ENCODE data around the gene GRSF1. TPM values are rescaled to one million over a fixed set of nuclear protein-coding genes. Genes with fewer than 3 reads are reported as not detected.

GRSF1 gene
- polyA plus RNA-seq, 1 experiment, result 120 TPM

- H3K27ac ChIP-seq (ENCODE audit: low read depth, low read length), result no peak overlapping the region
- CTCF ChIA-PET, result interaction anchor here (1.6 kb wide), 1 partner anchor 136 kb away, joined by 5 read pairs; no protein-coding TSS in a partner anchor
- no peaks in the 10 kb centered on the region for H3K9me3 ChIP-seq (ENCODE audit: control insufficient read depth, insufficient read depth, low read length)
- TF ChIP-seq CTCF (IDR thresholded peaks at IDR 0.05; ENCODE audit: low read depth, low read length), result no peak
- POLR2A ChIA-PET, result interaction anchor here (0.7 kb wide), 1 partner anchor 101 kb away, joined by 4 read pairs; no protein-coding TSS in a partner anchor
- no peak for DNase-seq (ENCODE audit: low read depth, low spot score)
- no peaks in the 10 kb centered on the region for H3K27me3 ChIP-seq (ENCODE audit: control insufficient read depth, insufficient read depth, low read length)
- no peak overlapping the region for H3K4me3 ChIP-seq (ENCODE audit: low read depth, low read length)
These were observed 34.8 kb upstream of the GRSF1 start for GRCh38 chr4:70874268-70875156.

GRCh38 chr4:70873216-70873615 lies 33.5 kb upstream of the GRSF1 start:
- CTCF ChIA-PET, result no interaction called here
- no peaks in the 10 kb centered on the region for H3K27me3 ChIP-seq (ENCODE audit: control insufficient read depth, insufficient read depth, low read length)
- no peak for DNase-seq (ENCODE audit: low read depth, low spot score)
- POLR2A ChIA-PET, result no interaction called here
- no peak for TF ChIP-seq CTCF (IDR thresholded peaks at IDR 0.05; ENCODE audit: low read depth, low read length)
- no peak overlapping the region for H3K27ac ChIP-seq (ENCODE audit: low read depth, low read length)
- no peaks in the 10 kb centered on the region for H3K9me3 ChIP-seq (ENCODE audit: control insufficient read depth, insufficient read depth, low read length)
- H3K4me3 ChIP-seq (ENCODE audit: low read depth, low read length), result no peak overlapping the region

GRCh38 chr4:70868778-70869177 lies 29.1 kb upstream of the GRSF1 start:
- Histone ChIP-seq H3K4me3 (ENCODE audit: low read depth, low read length) (no peak overlapping the region), H3K9me3 (ENCODE audit: control insufficient read depth, insufficient read depth, low read length) (no peaks in the 10 kb centered on the region), H3K27me3 (ENCODE audit: control insufficient read depth, insufficient read depth, low read length) (no peaks in the 10 kb centered on the region), H3K27ac (ENCODE audit: low read depth, low read length) (no peak overlapping the region)
- CTCF ChIA-PET, result no interaction called here
- DNase-seq (ENCODE audit: low read depth, low spot score), result no peak
- POLR2A ChIA-PET, result no interaction called here
- no peak for TF ChIP-seq CTCF (IDR thresholded peaks at IDR 0.05; ENCODE audit: low read depth, low read length)

GRCh38 chr4:70863099-70863790 lies 23.6 kb upstream of the GRSF1 start:
- H3K4me3 ChIP-seq (ENCODE audit: low read depth, low read length), result no peak overlapping the region
- H3K27me3 ChIP-seq (ENCODE audit: control insufficient read depth, insufficient read depth, low read length), result no peaks in the 10 kb centered on the region
- TF ChIP-seq CTCF (IDR thresholded peaks at IDR 0.05; ENCODE audit: low read depth, low read length), result no peak
- DNase-seq (ENCODE audit: low read depth, low spot score), result no peak
- H3K27ac ChIP-seq (ENCODE audit: low read depth, low read length), result no peak overlapping the region
- CTCF ChIA-PET, result interaction anchor here (0.6 kb wide), 1 partner anchor 147 kb away, joined by 3 read pairs; no protein-coding TSS in a partner anchor
- POLR2A ChIA-PET, result no interaction called here
- no peaks in the 10 kb centered on the region for H3K9me3 ChIP-seq (ENCODE audit: control insufficient read depth, insufficient read depth, low read length)

GRCh38 chr4:70859066-70859465 lies 19.4 kb upstream of the GRSF1 start:
- CTCF ChIA-PET, result no interaction called here
- Histone ChIP-seq H3K4me3 (ENCODE audit: low read depth, low read length) (no peak overlapping the region), H3K27me3 (ENCODE audit: control insufficient read depth, insufficient read depth, low read length) (no peaks in the 10 kb centered on the region), H3K9me3 (ENCODE audit: control insufficient read depth, insufficient read depth, low read length) (no peaks in the 10 kb centered on the region), H3K27ac (ENCODE audit: low read depth, low read length) (no peak overlapping the region)
- no peak for TF ChIP-seq CTCF (IDR thresholded peaks at IDR 0.05; ENCODE audit: low read depth, low read length)
- DNase-seq (ENCODE audit: low read depth, low spot score), result no peak
- POLR2A ChIA-PET, result no interaction called here

All from AG04450 (cell line).